GM12891 (cell line): ENCODE measurements around the gene PRAMEF12.

Experiments
- PAX5 ChIP-seq: IDR thresholded peaks from 2 replicates; pipeline ENCODE4 v1.6.1; 2011; ENCODE audit warnings: low read length, moderate library complexity, mild to moderate bottlenecking; ENCODE audit not compliant: insufficient read depth, severe bottlenecking
- POLR2A ChIP-seq: IDR thresholded peaks from 2 replicates; pipeline ENCODE4 v1.6.1; 2011; ENCODE audit warnings: low read depth, low read length, control low read depth
- POLR2AphosphoS5 ChIP-seq: IDR thresholded peaks from 2 replicates; pipeline ENCODE4 v1.6.1; 2011; ENCODE audit warnings: low read depth, low read length, control low read depth
- POU2F2 ChIP-seq: IDR thresholded peaks from 2 replicates; pipeline ENCODE4 v1.6.1; 2011; ENCODE audit warnings: low read depth, mild to moderate bottlenecking, control low read depth, low read length, moderate library complexity
- TAF1 ChIP-seq: IDR thresholded peaks from 2 replicates; pipeline ENCODE4 v1.6.1; 2011; ENCODE audit warnings: low read depth, low read length, control low read depth

GRCh38 chr1:12748778-12749355, 24.7 kb upstream of the PRAMEF12 start:
- TF ChIP-seq PAX5 (no peak), POLR2AphosphoS5 (no peak), POLR2A (no peak), TAF1 (no peak), POU2F2 (no peak)
